MG63 (cell line): ENCODE results near the gene ESPN. TPM values are rescaled to one million over a fixed set of nuclear protein-coding genes. Genes with fewer than 3 reads are reported as not detected.

Source experiments
- DNase-seq: peaks from one replicate; pipeline ENCODE4 v3.0.0-alpha.2; 2020
- H3K27me3 ChIP-seq: fragments of 250-450 bp; sonication (Bioruptor Pico); 2 replicates; pipeline ENCODE4 v1.5.1; 2020; ENCODE audit warnings: mild to moderate bottlenecking, moderate library complexity
- H3K36me3 ChIP-seq: fragments of 250-450 bp; sonication (Bioruptor Pico); 2 replicates; pipeline ENCODE4 v1.5.1; 2020; ENCODE audit warnings: mild to moderate bottlenecking, moderate library complexity
- H3K4me3 ChIP-seq: fragments of 250-450 bp; sonication (Bioruptor Pico); 2 replicates; pipeline ENCODE4 v1.5.1; 2020; ENCODE audit warnings: mild to moderate bottlenecking, moderate library complexity
- H3K9me3 ChIP-seq: fragments of 250-450 bp; sonication (Bioruptor Pico); 2 replicates; pipeline ENCODE4 v1.5.1; 2020; ENCODE audit warnings: mild to moderate bottlenecking, moderate library complexity
- total RNA-seq: library from RNA; depleted of rRNA; stranded (reverse); fragments of >200 nt; shearing (Covaris generic); gene quantifications from 2 replicates; pipeline ENCODE4 v1.2.3, GENCODE V29; 2014; ENCODE audit warnings: low replicate concordance; rRNA removed

ESPN gene
- total RNA-seq, 1 experiment from 2014 or later = not detected

DNA sequence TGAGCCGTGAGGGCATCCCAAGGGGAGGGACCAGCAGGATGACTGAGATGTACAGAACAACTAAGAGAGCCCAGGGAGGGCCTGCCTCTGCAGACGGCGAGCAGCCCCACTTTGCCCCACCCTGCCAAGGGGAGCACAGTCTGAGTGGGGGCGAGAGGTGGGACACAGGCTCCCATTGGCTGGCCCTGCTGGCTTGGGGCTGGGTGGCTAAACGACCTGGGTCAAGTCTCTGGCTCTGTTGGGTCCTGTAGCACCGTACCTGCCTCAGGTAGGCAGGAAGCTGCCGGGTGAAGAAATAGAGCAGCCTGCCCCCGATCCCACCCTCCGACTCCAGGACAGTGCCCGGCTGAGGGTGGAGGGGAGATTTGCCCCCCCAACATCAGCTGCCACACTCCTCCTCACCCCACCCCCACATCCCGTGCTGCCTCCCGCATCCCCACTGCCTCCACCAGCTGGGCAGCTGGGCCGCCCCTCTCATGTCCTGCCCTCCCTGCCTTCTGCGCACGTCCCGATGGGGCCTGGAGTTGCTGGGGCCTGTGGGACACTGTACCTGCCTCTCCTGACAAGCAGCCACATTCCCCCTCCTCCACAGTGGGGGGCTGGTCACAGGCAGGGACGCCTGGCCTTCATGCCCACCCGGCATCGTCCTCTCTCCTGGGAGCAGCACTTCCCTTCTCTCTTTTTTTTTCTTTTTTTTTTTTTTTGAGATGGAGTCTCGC, 79.5 kb downstream of the ESPN start:
- no peaks in the 10 kb centered on the region for H3K27me3 ChIP-seq
- H3K4me3 ChIP-seq = no peak overlapping the region
- no peaks in the 10 kb centered on the region for H3K9me3 ChIP-seq
- H3K36me3 ChIP-seq = no peaks in the 10 kb centered on the region
- DNase-seq = no peak

DNA sequence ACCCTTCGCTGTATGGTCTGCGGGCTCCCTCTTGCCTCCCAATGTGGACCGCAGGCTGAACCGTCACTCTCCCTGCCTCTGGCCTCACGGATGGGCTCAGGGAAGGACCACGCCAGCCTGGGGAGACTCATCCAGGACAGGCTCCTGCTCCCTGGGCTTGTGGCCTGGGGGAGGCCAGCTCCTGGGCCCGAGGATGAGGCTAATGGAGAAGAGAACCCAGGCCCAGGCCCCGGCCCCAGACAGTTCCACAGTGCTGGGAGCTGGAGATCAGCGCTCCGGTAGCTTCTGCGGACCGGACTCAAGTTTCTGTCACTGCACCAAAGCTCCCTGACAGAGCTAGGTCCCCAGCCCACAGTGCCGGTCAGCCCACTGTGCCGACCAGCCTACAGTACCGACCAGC, 80.3 kb downstream of the ESPN start:
- Histone ChIP-seq H3K27me3 (no peaks in the 10 kb centered on the region), H3K9me3 (no peaks in the 10 kb centered on the region)
- no peak for DNase-seq

DNA sequence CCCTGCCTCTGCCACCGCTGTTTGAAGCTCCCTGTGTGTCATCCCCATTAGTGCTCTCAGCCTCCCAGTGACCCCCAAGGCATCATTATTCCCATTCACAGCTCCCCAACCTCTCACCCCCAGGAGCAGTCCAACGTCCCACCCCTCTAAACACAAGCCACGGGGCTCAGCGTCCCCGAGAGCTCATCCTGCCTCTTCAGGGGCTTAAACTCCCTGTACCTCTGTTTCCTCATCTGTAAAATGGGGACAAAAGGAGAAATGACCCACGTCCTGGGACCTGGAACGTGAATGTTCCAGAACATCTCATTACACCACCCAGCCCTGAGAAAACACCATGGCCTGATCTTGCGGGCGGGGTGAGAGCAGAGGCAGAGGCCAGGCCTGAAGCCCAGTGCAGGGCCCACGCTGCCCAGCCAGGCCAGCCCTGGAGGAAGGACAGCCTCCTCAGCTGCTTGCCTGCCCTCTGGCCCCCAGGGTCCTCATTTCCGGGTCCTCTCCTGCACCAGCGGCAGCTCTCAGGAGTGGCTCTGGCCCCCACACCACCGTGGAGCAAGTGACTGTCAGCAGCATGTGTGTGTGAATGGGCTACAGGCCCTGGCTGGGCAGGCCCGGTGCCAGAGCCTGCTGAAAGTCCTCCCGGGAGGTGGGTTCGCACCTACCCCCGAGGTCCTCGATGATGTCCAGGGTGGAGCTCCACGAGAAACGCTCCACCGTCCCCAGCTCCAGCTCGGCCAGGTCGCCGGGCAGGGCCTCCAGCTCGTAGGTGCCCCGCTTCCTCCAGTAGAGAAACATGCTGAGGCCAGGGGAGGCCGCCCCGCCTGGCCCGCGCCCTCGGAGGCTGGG, 81.0 kb downstream of the ESPN start:
- no peak overlapping the region for H3K4me3 ChIP-seq
- no peaks in the 10 kb centered on the region for H3K36me3 ChIP-seq
- H3K27me3 ChIP-seq = no peaks in the 10 kb centered on the region
- DNase-seq = no peak
- H3K9me3 ChIP-seq = no peaks in the 10 kb centered on the region

More for the DNA sequence above, 80.3 kb downstream of the ESPN start:
- Histone ChIP-seq H3K36me3 (no peaks in the 10 kb centered on the region), H3K4me3 (no peak overlapping the region)

DNA sequence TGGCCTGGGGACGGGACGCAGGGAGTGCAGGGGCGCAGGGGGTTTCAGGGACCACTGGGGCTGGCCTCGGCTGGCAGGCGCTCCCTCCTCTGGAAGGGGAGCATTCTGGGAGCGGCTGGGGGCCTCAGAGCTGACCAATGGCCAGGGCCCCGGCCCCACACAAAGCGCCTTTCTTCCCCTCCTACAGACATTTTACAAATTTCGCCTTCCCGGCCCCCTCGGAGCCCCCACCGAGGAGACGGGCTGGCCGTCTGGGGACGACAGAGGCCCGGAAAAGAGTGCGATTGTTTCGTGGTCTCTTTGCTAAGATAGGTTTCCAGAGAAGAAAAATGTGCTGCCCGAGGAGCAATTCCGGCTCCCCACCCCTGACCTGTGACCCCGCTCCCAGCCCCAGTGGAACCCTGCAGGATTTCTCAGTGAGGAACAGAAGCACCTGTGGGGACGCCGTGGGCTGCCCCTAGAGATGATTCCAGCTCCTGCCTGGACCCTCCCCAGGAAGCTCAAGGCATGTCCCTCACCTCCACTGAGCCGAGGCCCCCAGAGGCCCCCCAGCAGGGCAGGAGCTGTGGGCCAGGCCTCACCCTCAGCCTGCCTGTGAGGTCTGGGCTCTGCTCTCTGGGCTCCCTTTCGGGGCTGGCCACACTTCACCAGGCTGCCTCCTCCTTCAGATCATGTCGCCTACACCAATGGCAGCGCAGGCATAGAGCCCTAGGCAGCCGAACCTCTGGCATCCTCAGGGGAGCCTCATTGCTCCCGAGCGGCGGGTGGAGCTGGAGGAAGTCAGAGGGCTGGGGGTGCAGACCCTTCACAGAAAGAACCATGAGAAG, 81.8 kb downstream of the ESPN start:
- H3K27me3 ChIP-seq = no peaks in the 10 kb centered on the region
- H3K9me3 ChIP-seq = no peaks in the 10 kb centered on the region
- H3K4me3 ChIP-seq = no peak overlapping the region
- no peak for DNase-seq
- no peaks in the 10 kb centered on the region for H3K36me3 ChIP-seq

GRCh38 chr1:6507037-6507428, 82.5 kb downstream of the ESPN start:
- Histone ChIP-seq H3K9me3 (no peaks in the 10 kb centered on the region), H3K36me3 (no peaks in the 10 kb centered on the region), H3K27me3 (no peaks in the 10 kb centered on the region), H3K4me3 (no peak overlapping the region)
- DNase-seq = no peak

- Histone ChIP-seq H3K4me3 (no peak overlapping the region), H3K27me3 (no peaks in the 10 kb centered on the region), H3K36me3 (no peaks in the 10 kb centered on the region), H3K9me3 (no peaks in the 10 kb centered on the region)
- peak; percentile 38 for DNase-seq
Measured at GRCh38 chr1:6507461-6507911, 82.9 kb downstream of the ESPN start.

DNA sequence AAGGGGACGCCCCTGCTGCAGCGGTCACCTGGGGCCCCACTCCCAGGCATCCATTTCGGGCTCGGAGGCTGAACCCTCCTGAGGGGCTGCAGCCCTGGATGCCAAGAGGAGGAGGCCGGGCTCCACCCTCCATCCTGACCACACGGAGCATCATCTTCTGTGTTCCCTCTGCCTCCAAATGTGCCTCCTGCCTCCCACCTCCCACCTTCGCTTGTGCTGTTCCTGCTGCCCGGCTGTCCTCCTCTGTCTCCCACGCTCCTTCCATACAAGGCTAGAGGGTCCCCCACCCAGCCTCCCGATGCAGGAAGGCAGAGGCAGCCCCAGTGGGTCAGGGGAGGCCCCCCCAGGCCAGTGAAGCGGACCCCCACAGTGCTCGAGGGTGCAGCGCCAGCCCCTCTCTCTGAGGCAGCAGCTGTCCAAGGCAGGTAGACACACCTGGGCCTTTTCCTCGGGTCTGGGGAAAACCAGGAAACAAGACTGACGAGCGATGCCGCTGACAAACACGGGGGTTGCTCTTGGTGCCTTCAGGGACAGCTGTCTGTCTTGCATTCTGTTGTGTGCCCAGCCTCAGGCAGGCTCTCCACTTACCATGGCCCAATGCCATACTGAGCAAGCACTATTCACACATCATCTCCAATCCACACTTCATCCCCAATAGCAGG, 83.7 kb downstream of the ESPN start:
- no peaks in the 10 kb centered on the region for H3K36me3 ChIP-seq
- H3K4me3 ChIP-seq = no peak overlapping the region
- no peak for DNase-seq
- no peaks in the 10 kb centered on the region for H3K27me3 ChIP-seq
- H3K9me3 ChIP-seq = no peaks in the 10 kb centered on the region

DNA sequence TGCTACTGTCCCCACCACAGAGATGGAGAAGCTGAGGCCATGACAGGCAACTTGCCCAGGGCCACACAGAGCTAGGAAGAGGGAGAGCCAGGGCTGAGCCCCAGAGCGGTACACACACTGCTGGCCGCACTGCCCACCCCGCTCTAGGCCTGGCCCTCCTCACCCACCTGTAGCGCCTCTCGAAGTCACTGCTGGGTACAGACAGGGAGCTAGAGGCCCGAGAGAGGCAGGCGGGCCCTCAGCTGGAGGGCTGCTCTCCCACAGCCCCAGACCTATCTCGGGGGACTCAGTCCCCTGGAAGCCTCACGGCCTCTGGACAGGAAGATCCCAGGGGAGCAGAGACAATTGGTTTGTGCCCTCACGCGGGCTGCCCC, 84.2 kb downstream of the ESPN start:
- Histone ChIP-seq H3K36me3 (no peaks in the 10 kb centered on the region), H3K27me3 (no peaks in the 10 kb centered on the region), H3K9me3 (no peaks in the 10 kb centered on the region), H3K4me3 (no peak overlapping the region)
- DNase-seq = no peak

DNA sequence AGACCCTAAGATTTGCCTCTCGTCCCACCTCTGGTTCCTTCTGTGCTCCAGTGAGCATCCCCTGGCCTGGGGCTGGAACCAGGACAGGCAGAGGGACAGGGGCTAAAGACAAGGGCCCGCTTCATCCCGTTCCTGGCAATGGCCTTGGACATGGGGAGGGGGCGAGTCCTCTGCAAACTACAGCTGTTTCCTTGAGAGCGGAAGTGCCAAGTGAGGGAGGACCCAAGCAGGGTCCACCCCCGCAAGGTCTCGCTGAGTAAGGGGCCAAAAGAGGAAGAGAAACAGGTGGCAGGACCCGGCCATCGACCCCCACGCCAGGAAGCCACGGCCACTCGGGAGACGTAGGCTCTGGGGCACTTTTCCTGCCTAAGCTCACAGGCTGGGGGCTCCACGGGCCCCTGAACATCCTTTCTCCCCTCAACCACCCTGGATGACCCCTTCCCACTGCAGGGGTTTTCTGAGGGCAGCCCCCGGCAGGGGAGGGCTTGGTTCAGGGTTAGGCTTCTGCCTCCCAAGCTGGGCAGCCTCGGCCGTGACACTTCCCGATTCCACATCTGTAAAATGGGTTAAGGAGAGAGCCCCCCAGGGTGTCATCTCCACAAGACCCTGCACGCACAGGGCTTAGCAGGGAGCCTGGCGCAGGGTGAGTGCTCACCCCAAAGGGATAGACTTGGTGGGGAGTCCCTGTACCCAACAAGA, 84.8 kb downstream of the ESPN start:
- H3K27me3 ChIP-seq = no peaks in the 10 kb centered on the region
- no peaks in the 10 kb centered on the region for H3K9me3 ChIP-seq
- no peak for DNase-seq
- H3K4me3 ChIP-seq = no peak overlapping the region
- H3K36me3 ChIP-seq = no peaks in the 10 kb centered on the region

- Histone ChIP-seq H3K9me3 (no peaks in the 10 kb centered on the region), H3K4me3 (no peak overlapping the region), H3K36me3 (no peaks in the 10 kb centered on the region), H3K27me3 (no peaks in the 10 kb centered on the region)
- DNase-seq = no peak
Measured at GRCh38 chr1:6509919-6510291, 85.3 kb downstream of the ESPN start.

DNA sequence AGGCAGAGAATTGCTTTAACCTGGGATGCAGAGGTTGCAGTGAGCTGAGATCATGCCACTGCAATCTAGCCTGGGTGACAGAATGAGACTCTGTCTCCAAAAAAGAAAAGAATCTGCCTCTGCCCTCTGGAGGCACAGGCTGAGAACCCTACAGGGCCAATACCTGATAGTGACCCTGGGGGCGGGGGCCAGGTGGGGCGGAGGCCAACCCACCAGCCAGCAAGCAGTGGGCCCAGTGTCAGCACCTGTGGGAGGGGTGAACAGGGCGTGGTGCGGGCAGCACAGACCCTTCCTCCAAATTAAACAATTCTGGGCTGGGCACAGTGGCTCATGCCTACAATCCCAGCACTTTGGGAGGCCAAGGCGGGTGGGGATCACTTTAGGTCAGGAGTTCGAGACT, 85.9 kb downstream of the ESPN start:
- no peak for DNase-seq
- Histone ChIP-seq H3K27me3 (no peaks in the 10 kb centered on the region), H3K9me3 (no peaks in the 10 kb centered on the region), H3K36me3 (no peaks in the 10 kb centered on the region), H3K4me3 (no peak overlapping the region)

Other genes starting within 250 kb of the ESPN start
- 0.07 and 0.23 TPM in 2 replicates for gene CHD5, start 244.5 kb upstream of the ESPN start, total RNA-seq
- gene RPL22, start 225.2 kb upstream of the ESPN start, total RNA-seq = 168 and 264 TPM in 2 replicates
- 7.8 and 7.9 TPM in 2 replicates for gene RNF207, start 218.7 kb upstream of the ESPN start, total RNA-seq
- gene ICMT, start 188.8 kb upstream of the ESPN start, total RNA-seq = 83.9 and 87.1 TPM in 2 replicates
- gene HES3, start 180.6 kb upstream of the ESPN start, total RNA-seq = not detected in 2 replicates
- 5.0 and 6.3 TPM in 2 replicates for gene GPR153, start 163.7 kb upstream of the ESPN start, total RNA-seq
- gene ACOT7, start 31.0 kb upstream of the ESPN start, total RNA-seq = 80.9 and 91.4 TPM in 2 replicates
- 0.59 TPM in 1 of 2 replicates, not detected in the other for gene HES2, start 4.9 kb upstream of the ESPN start, total RNA-seq
- gene TNFRSF25, start 41.4 kb downstream of the ESPN start, total RNA-seq = 0.63 TPM in 1 of 2 replicates, not detected in the other
- gene PLEKHG5, start 66.9 kb downstream of the ESPN start, total RNA-seq = 0.02 and 1.2 TPM in 2 replicates
- 25.0 and 44.9 TPM in 2 replicates for gene NOL9, start 129.7 kb downstream of the ESPN start, total RNA-seq
- gene TAS1R1, start 130.5 kb downstream of the ESPN start, total RNA-seq = not detected in 2 replicates
- gene ZBTB48, start 155.2 kb downstream of the ESPN start, total RNA-seq = 20.6 and 32.5 TPM in 2 replicates
- gene KLHL21, start 178.1 kb downstream of the ESPN start, total RNA-seq = 27.8 and 32.0 TPM in 2 replicates
- gene PHF13, start 189.0 kb downstream of the ESPN start, total RNA-seq = 15.1 and 20.0 TPM in 2 replicates
- gene THAP3, start 200.1 kb downstream of the ESPN start, total RNA-seq = 26.6 and 29.0 TPM in 2 replicates